IMR-90 (cell line): Measurements from ENCODE around the gene VMAC. TPM values are rescaled to one million over a fixed set of nuclear protein-coding genes. Genes with fewer than 3 reads are reported as not detected.
A peak's percentile ranks its signal among the peaks of the same experiment; 100 is the strongest.

ENCODE experiments used
- ATAC-seq: fragments of 200-7000 bp; cut with Tn5 transposase; 2 replicates; pipeline ENCODE4 v1.9.1; 2020; ENCODE audit warnings: low read depth, mild to moderate bottlenecking, moderate library complexity
- BruUV-seq: library from RNA; stranded (reverse); fragments of 400-500 nt; replicated peaks from 2 replicates; lab custom pipeline; 2021; lab: Mats Ljungman, UMichigan
- CTCF ChIA-PET: fragments of 300-600 bp; formaldehyde crosslinking; extraction: SDS; loops from one replicate; lab custom pipeline; 2021; ENCODE audit warnings: antibody characterized with exemption; lab: Yijun Ruan, JAX
- POLR2A ChIA-PET: fragments of 300-600 bp; sonication (Branson Sonifier 250); formaldehyde crosslinking; loops from one replicate; lab custom pipeline; 2022; ENCODE audit warnings: antibody characterized with exemption; ENCODE audit not compliant: unreplicated experiment; lab: Charles Lee
- DNase-seq: peaks from one replicate; pipeline ENCODE4 v3.0.0; 2013
- H2AFZ ChIP-seq: replicated peaks from 2 replicates; pipeline ENCODE3; 2013; ENCODE audit warnings: low read length, mild to moderate bottlenecking; ENCODE audit not compliant: poor library complexity
- H2AK5ac ChIP-seq: 2 replicates; pipeline ENCODE4 v1.6.1; 2013; ENCODE audit warnings: low read depth, low read length, inconsistent platforms
- H2AK9ac ChIP-seq: replicated peaks from 2 replicates; pipeline ENCODE3; 2013; ENCODE audit warnings: mild to moderate bottlenecking, low read depth, low read length, moderate library complexity; ENCODE audit not compliant: poor library complexity
- H2BK120ac ChIP-seq: 2 replicates; pipeline ENCODE4 v1.6.1; 2013; ENCODE audit warnings: low read depth, low read length, inconsistent platforms
- H2BK15ac ChIP-seq: 3 replicates; pipeline ENCODE4 v1.6.1; 2013; ENCODE audit warnings: low read depth, low read length, inconsistent platforms
- H2BK20ac ChIP-seq: 2 replicates; pipeline ENCODE4 v1.6.1; 2013; ENCODE audit warnings: low read depth, mild to moderate bottlenecking, inconsistent platforms, low read length, moderate library complexity
- H2BK5ac ChIP-seq: 2 replicates; pipeline ENCODE4 v1.6.1; 2013; ENCODE audit warnings: mild to moderate bottlenecking, low read depth, low read length, inconsistent platforms; ENCODE audit not compliant: poor library complexity, severe bottlenecking
- H3K14ac ChIP-seq: replicated peaks from 2 replicates; pipeline ENCODE4 v1.6.1; 2013; ENCODE audit warnings: low read depth, low read length, inconsistent platforms
- H3K18ac ChIP-seq: 2 replicates; pipeline ENCODE4 v1.6.1; 2013; ENCODE audit warnings: low read depth, low read length, control low read depth
- H3K23ac ChIP-seq: 2 replicates; pipeline ENCODE4 v1.6.1; 2013; ENCODE audit warnings: low read depth, low read length, inconsistent platforms
- H3K27ac ChIP-seq: 2 replicates; pipeline ENCODE4 v1.5.1; 2013; ENCODE audit warnings: mild to moderate bottlenecking, control low read depth, low read length; ENCODE audit not compliant: insufficient read depth
- H3K27me3 ChIP-seq: 2 replicates; pipeline ENCODE4 v1.6.1; 2013; ENCODE audit warnings: low read length; ENCODE audit not compliant: control insufficient read depth, insufficient read depth
- H3K36me3 ChIP-seq: 2 replicates; pipeline ENCODE4 v1.6.1; 2013; ENCODE audit warnings: low read length, mixed read lengths; ENCODE audit not compliant: control insufficient read depth, insufficient read depth
- H3K4ac ChIP-seq: 2 replicates; pipeline ENCODE4 v1.6.1; 2013; ENCODE audit warnings: low read depth, low read length, inconsistent platforms
- H3K4me1 ChIP-seq: 2 replicates; pipeline ENCODE4 v1.6.1; 2013; ENCODE audit warnings: low read length, mixed read lengths; ENCODE audit not compliant: control insufficient read depth, insufficient read depth
- H3K4me2 ChIP-seq: 2 replicates; pipeline ENCODE4 v1.6.1; 2013; ENCODE audit warnings: low read depth, mild to moderate bottlenecking, control low read depth, low read length, moderate library complexity
- H3K4me3 ChIP-seq: 2 replicates; pipeline ENCODE4 v1.5.1; 2013; ENCODE audit warnings: low read depth, mild to moderate bottlenecking, control low read depth, low read length, moderate library complexity; ENCODE audit not compliant: insufficient read depth
- H3K56ac ChIP-seq: 2 replicates; pipeline ENCODE4 v1.6.1; 2013; ENCODE audit warnings: low read length, inconsistent platforms; ENCODE audit not compliant: insufficient read depth; ENCODE audit errors: extremely low read depth
- H3K79me1 ChIP-seq, 2 experiments: 2 replicates each; pipeline ENCODE4 v1.6.1; 2013; ENCODE audit warnings: low read length in 2 of 2, inconsistent platforms in 1 of 2, low read depth in 1 of 2
- H3K9ac ChIP-seq: 2 replicates; pipeline ENCODE4 v1.6.1; 2013; ENCODE audit warnings: low read depth, low read length, control low read depth
- H3K9me1 ChIP-seq: 2 replicates; pipeline ENCODE4 v1.6.1; 2013; ENCODE audit warnings: low read length, inconsistent platforms; ENCODE audit not compliant: insufficient read depth
- H3K9me3 ChIP-seq: 2 replicates; pipeline ENCODE4 v1.6.1; 2013; ENCODE audit warnings: low read length; ENCODE audit not compliant: control insufficient read depth, insufficient read depth
- H4K20me1 ChIP-seq: 2 replicates; pipeline ENCODE4 v1.6.1; 2013; ENCODE audit warnings: low read length, inconsistent platforms; ENCODE audit not compliant: insufficient read depth
- H4K5ac ChIP-seq: 2 replicates; pipeline ENCODE4 v1.6.1; 2013; ENCODE audit warnings: mild to moderate bottlenecking, low read depth, low read length, control low read depth
- H4K8ac ChIP-seq, 2 experiments: 2 replicates each; pipeline ENCODE4 v1.6.1; 2013; ENCODE audit warnings: low read depth in 2 of 2, low read length in 2 of 2, control low read depth in 1 of 2, inconsistent platforms in 1 of 2
- H4K91ac ChIP-seq: 2 replicates; pipeline ENCODE4 v1.6.1; 2013; ENCODE audit warnings: low read depth, low read length, inconsistent platforms; ENCODE audit not compliant: insufficient read depth
- CEBPB ChIP-seq: IDR thresholded peaks from 2 replicates; pipeline ENCODE4 v1.6.1; 2012; ENCODE audit warnings: low read depth, low read length, improper control_type of control experiment
- NFE2L2 ChIP-seq: fragments of 150-350 bp; IDR thresholded peaks from 2 replicates; pipeline ENCODE4 v1.6.1; 2016; ENCODE audit warnings: low read depth, mild to moderate bottlenecking, low read length
- WGBS, 2 experiments: methylation state at CpG; one replicate each; pipeline versions ENCODE4 v1.1.5 to v1.1.7; 2013; ENCODE audit warnings: missing lambda C conversion rate in 2 of 2; ENCODE audit not compliant: insufficient read length in 1 of 2; ENCODE audit errors: extremely low coverage in 2 of 2; 5-methylcytosine and 5-hydroxymethylcytosine counted together
- dilution Hi-C: fragments of 300-500 bp; cut with HindIII; formaldehyde crosslinking; loops from one replicate; pipeline ENCODE4 v1.14.3; 2018; ENCODE audit warnings: low sequenced_read_pairs; ENCODE audit not compliant: unreplicated experiment
- in situ Hi-C: fragments of 300-500 bp; cut with MboI; formaldehyde crosslinking; loops from 3 replicates; pipeline ENCODE4 v1.14.3; 2019; ENCODE audit warnings: low sequenced_read_pairs, inconsistent platforms, mixed read lengths
- intact Hi-C: fragments of 100-400 bp; cut with micrococcal nuclease; formaldehyde crosslinking; loops from 2 replicates; pipeline ENCODE4 v1.10.0; 2022
- polyA plus RNA-seq, 3 experiments: library from polyadenylated mRNA; depleted of rRNA; stranded (reverse); fragments of >200 nt; gene quantifications; 2 replicates each; pipeline ENCODE4 v1.2.3, GENCODE V29; 2012; ENCODE audit warnings: low replicate concordance in 1 of 3
- total RNA-seq: library from RNA; depleted of rRNA; stranded (reverse); fragments of >200 nt; gene quantifications from 2 replicates; pipeline ENCODE4 v1.2.3, GENCODE V29; 2012

The VMAC gene
- total and polyA plus RNA-seq, 2 of the 4 experiments (the other 2 are of a cell fraction) = 1.4 to 3.1 TPM

- H4K20me1 ChIP-seq = no peaks in the 10 kb centered on the region
- no peak overlapping the region for H3K56ac ChIP-seq
- TF ChIP-seq NFE2L2 (no peak), CEBPB (peak; percentile 54)
- H2AK5ac ChIP-seq = no peak overlapping the region
- DNase-seq (no peak), ATAC-seq (no peak)
- no peak overlapping the region for H3K4me3 ChIP-seq
- H3K27ac ChIP-seq = peak overlapping the region; percentile 16; the same call in 1 of the 2 replicates
- ChIA-PET CTCF (no interaction called here), POLR2A (interaction anchor here (0.6 kb wide), 1 partner anchor 9 kb away, joined by 19 read pairs; no protein-coding TSS in a partner anchor)
- H2AFZ ChIP-seq = peak overlapping the region; percentile 43
- H4K91ac ChIP-seq = no peak overlapping the region
- H3K14ac ChIP-seq = no peak overlapping the region
- H2BK5ac ChIP-seq = no peak overlapping the region
- H3K9me1 ChIP-seq = no peaks in the 10 kb centered on the region
- no peak overlapping the region for H2BK15ac ChIP-seq
- no peaks in the 10 kb centered on the region for H3K36me3 ChIP-seq
- H2BK20ac ChIP-seq = 0 out of 2 replicates have a peak overlapping the region, but pooled peaks have one; percentile 14
- intact Hi-C loops = no loop called here
- no peak overlapping the region for H2BK120ac ChIP-seq
- H3K4ac ChIP-seq = no peak overlapping the region
- no peaks in the 10 kb centered on the region for H3K9me3 ChIP-seq
- H2AK9ac ChIP-seq = no peak overlapping the region
- in situ Hi-C loops = no loop called here
- no peak overlapping the region for H3K9ac ChIP-seq
- no peak overlapping the region; the same call in 1 of the 2 replicates for H3K4me2 ChIP-seq
- H3K4me1 ChIP-seq = peaks cover 2% of the 10 kb centered on the region; the same call in 1 of the 2 replicates
- dilution Hi-C loops = no loop called here
- no peak overlapping the region for H4K8ac ChIP-seq
- peaks cover 6% of the 10 kb centered on the region for H3K27me3 ChIP-seq
- H4K5ac ChIP-seq = no peak overlapping the region
- no peak overlapping the region; the same call in 1 of the 2 replicates for H3K18ac ChIP-seq
- BruUV-seq = no TSS peak
- WGBS, 2 experiments = 83% methylated on average over 4 of the region's 12 CpGs; no CpG with 5 or more reads in 1 of the 2 experiments
- H3K79me1 ChIP-seq = no peaks in the 10 kb centered on the region
- no peak overlapping the region for H3K23ac ChIP-seq
These were observed 33.7 kb upstream of the VMAC start for GRCh38 chr19:5870986-5871394.
